Fibroblast of pulmonary artery (primary cell): ENCODE measurements around the gene TRIM62.

Source experiments
- DNase-seq: peaks from one replicate; pipeline ENCODE4 v3.0.0-alpha.2; 2010; ENCODE audit warnings: low read depth
- H3K4me3 ChIP-seq: replicated peaks from 2 replicates; pipeline ENCODE4 v1.5.1; 2011; ENCODE audit warnings: low read depth, mild to moderate bottlenecking, control low read depth, low read length, moderate library complexity
- TF ChIP-seq, protein P1 (sequence below): IDR thresholded peaks from 2 replicates; pipeline ENCODE4 v1.5.1; 2011; ENCODE audit warnings: mild to moderate bottlenecking, control low read depth, low read length, inconsistent platforms; ENCODE audit errors: missing control alignments

The TRIM62 gene

DNA sequence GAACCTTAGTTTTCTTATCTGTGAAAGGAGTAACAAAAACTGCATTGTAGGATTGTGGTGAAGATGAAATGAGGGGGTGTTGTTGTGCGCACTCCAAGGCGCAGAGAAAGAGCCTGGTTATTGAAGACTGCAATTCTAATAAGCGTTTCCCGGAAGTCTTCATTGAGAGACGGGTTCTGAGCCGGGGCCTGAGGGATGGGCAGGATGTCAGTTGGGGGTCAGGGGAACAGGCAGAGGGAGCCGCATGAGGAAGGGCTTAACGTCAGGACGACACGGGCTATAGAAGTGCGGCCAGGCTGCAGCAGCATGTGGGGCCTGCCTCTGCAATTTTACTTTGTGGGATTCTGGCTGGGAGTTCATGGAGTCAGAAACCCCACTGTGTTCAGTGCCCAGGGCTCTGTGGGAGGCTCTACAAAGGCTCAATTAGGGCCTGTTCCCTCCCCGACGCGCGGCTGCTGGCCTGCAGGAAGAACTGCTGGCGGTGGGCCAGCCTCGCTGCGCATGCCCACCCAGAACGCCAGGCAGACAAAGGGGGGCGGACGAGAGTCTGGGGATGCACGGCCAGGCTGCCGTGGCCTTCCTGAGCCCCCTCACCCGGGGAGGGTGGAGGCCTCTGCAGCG, 20.7 kb downstream of the TRIM62 start:
- TF ChIP-seq, protein P1, sequence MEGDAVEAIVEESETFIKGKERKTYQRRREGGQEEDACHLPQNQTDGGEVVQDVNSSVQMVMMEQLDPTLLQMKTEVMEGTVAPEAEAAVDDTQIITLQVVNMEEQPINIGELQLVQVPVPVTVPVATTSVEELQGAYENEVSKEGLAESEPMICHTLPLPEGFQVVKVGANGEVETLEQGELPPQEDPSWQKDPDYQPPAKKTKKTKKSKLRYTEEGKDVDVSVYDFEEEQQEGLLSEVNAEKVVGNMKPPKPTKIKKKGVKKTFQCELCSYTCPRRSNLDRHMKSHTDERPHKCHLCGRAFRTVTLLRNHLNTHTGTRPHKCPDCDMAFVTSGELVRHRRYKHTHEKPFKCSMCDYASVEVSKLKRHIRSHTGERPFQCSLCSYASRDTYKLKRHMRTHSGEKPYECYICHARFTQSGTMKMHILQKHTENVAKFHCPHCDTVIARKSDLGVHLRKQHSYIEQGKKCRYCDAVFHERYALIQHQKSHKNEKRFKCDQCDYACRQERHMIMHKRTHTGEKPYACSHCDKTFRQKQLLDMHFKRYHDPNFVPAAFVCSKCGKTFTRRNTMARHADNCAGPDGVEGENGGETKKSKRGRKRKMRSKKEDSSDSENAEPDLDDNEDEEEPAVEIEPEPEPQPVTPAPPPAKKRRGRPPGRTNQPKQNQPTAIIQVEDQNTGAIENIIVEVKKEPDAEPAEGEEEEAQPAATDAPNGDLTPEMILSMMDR, result no peak
- no peak overlapping the region for H3K4me3 ChIP-seq
- peak; percentile 60 for DNase-seq

DNA sequence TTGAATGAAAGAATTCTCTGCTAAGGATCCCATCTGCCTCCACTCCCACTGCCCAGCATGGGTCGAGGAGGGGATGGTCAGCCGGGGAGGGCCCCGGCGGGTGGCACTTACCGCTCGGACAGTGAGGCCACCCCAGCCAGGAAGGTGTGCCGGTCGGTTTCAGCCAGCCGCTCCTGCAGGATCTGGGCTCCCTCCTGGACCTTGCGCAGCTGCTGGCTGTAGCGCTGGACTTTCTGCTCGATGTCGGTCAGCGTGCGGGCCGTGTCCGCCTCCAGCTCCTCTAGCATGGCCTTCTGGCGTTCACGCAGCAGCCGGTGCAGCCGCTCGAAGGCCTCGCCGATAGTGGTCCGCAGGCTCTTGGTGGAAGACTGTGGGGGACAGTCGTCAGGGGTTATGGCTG, 22.3 kb downstream of the TRIM62 start:
- DNase-seq, result no peak
- H3K4me3 ChIP-seq, result no peak overlapping the region
- TF ChIP-seq, protein P1, result no peak

DNA sequence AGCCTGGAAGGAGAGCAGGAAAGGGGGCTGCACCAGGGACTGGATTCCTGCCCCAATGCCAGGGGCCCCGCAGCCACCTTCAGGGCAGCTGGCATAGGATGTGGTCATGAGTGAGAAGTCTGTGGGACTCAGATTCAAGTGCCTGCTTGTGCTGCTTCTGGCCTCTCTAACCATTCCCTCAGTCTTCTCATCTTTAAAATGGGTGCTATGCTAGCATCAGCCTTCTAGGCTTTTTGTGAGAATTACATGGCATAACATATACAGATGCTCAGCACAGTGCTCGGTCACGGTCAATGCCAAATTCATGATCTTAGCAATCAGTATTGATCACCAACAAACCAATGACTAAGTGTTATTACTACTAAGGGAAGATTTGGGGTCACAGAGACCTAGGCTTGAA, 23.5 kb downstream of the TRIM62 start:
- H3K4me3 ChIP-seq, result no peak overlapping the region
- TF ChIP-seq, protein P1, result no peak
- no peak for DNase-seq

DNA sequence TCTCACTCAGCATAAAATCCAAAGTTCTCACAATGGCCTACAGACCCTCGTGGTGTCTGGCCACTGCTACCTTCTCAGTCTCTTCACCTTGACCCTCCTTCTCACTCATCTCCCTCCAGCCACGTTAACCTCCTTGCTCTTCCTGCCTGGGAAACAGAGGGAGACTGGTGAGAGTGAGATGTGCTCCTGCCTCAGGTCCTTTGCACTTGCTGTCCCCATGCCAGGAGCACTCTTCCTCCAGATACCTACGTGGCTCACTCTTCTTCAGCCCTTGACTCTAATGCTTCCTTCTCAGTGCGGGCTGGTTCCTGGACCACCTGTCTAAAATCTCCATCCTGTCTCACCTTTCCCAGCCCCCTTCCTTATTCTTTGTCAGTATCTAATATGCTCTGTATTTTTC, 24.7 kb downstream of the TRIM62 start:
- no peak overlapping the region for H3K4me3 ChIP-seq
- DNase-seq, result no peak
- TF ChIP-seq, protein P1, result no peak

DNA sequence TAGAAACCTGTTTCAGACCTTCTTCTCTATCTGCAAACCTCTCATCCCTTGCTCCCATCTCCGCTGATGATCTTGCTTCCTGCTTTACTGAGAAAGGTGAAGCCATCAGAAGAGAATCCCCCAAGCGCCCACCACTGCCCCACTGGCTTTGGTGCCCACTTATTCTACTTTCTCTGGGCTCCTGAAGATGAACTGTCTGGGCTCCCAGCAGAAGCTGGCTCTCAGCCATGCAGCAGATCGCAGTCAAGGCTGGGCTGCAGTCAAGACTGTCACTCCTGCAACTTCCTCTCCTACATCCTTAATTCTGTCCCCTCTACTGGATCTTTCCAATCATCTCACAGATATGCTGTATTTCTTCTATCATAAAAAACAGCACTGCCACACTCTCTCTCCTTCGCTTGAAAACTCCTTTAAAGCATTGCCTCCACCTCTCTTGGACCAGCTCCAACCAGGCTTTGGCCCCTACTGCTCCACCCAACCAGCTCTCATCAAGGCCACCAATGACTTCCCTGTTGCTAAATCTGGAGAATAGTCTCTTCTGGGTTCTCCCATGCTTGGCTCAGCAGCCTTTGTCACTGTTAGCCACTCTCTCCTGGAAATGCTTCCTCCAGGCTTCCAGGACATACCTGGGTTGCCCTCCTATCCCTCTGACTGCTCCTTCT, 25.8 kb downstream of the TRIM62 start:
- H3K4me3 ChIP-seq, result no peak overlapping the region
- TF ChIP-seq, protein P1, result no peak
- no peak for DNase-seq

DNA sequence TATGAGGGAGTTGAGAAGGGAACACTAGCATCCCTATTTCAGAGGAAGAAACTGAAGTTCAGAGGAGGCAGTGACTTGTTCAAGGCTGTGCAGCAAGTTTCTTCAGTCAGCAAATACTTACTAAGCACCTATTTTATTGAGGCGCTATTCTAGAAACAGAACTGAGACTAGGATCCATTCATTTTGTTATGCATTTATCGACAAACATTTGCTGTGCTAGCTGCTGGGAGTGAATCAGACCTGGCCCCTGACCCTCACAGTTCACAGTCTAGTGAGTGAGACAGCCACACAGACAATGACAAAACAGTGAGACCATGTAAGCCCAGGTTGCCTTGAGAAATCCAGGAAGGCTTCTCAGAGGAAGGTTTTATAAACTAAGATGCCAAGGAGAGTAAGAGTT, 28.2 kb downstream of the TRIM62 start:
- DNase-seq, result no peak
- no peak overlapping the region for H3K4me3 ChIP-seq
- TF ChIP-seq, protein P1, result no peak

DNA sequence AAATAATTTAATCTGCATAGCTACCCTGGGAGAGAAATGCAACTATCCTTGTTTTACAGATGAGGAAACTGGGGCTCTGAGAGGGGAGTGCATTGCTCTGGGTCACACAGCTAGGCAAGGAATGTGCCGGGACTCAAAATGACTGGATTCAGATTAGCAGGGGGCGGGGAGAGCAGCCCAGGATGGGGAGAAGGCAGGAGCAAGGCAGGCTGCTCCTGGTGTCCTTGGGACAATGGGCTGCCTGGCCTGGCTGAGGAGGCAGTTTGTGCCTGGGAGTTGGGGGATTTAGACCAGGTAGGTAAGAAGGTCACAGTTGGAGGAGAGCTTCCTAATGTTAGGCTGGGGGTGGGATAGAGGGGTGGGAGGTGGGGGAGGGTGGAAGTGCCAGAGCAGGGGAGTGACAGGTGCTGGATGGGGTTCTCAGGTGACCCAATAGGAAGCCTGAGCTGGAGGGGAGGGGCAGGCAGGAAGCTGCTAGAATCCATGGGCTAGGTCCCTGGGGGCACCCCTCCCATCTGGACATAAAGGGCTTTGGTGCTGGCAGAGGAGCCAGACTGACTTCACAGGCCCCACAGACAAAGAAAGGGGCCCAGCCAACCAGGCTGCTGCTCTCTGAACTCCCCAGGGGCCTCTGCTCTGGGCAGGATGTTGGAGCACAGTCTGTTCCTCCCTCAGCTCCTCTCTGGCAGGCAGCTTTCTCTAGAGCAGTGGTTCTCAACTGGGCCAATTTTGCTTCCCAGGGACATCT, 29.0 kb downstream of the TRIM62 start:
- peak; percentile 85 for DNase-seq
- TF ChIP-seq, protein P1, result no peak

More for the DNA sequence above, 29.0 kb downstream of the TRIM62 start:
- no peak overlapping the region for H3K4me3 ChIP-seq
